Medulla oblongata (tissue), 1 donor: Measurements from ENCODE around the gene B4GALNT4.
"Not testable (repeated sequence)": the region's sequence is repeated elsewhere in the genome, so short reads cannot be mapped to it uniquely, and the experiment has no call there.

ENCODE experiments used
- DNase-seq: peaks from one replicate; pipeline ENCODE4 v3.0.0-alpha.2; 2015; ENCODE audit errors: extremely low spot score

B4GALNT4 gene

GRCh38 chr11:420054-420910 lies 51.0 kb downstream of the B4GALNT4 start:
- no peak for DNase-seq

GRCh38 chr11:420911-421321 lies 51.6 kb downstream of the B4GALNT4 start:
- no peak for DNase-seq

GRCh38 chr11:422249-422656 lies 53.0 kb downstream of the B4GALNT4 start:
- DNase-seq = no peak

- no peak for DNase-seq
Measured at GRCh38 chr11:424232-424631, 54.9 kb downstream of the B4GALNT4 start.

GRCh38 chr11:424766-425165 lies 55.5 kb downstream of the B4GALNT4 start:
- DNase-seq = not testable (repeated sequence)

- no peak for DNase-seq
Measured at GRCh38 chr11:425301-425700, 56.0 kb downstream of the B4GALNT4 start.

GRCh38 chr11:426851-427250 lies 57.6 kb downstream of the B4GALNT4 start:
- DNase-seq = no peak

GRCh38 chr11:428295-428694 lies 59.0 kb downstream of the B4GALNT4 start:
- DNase-seq = no peak

GRCh38 chr11:429391-429790 lies 60.1 kb downstream of the B4GALNT4 start:
- no peak for DNase-seq

- no peak for DNase-seq
Measured at GRCh38 chr11:429931-430456, 60.7 kb downstream of the B4GALNT4 start.
